Prostate gland (tissue), 2 donors: ENCODE measurements around the gene NXT2.

Experiments
- CTCF ChIP-seq, 4 experiments: fragments of 200-600 bp in 2 of 4; fragments of 450-650 bp in 2 of 4; sonication (generic) in 2 of 4; IDR thresholded peaks; 1 replicate in 3 of 4; 2 replicates in 1 of 4; pipeline ENCODE4 v1.5.1; 2016 to 2019; ENCODE audit warnings: antibody characterized with exemption in 4 of 4, mild to moderate bottlenecking in 2 of 4, moderate library complexity in 2 of 4
- POLR2A ChIP-seq: fragments of 450-650 bp; IDR thresholded peaks from one replicate; pipeline ENCODE4 v1.6.1; 2016; ENCODE audit warnings: antibody characterized with exemption, mild to moderate bottlenecking
- POLR2AphosphoS5 ChIP-seq: sonication (generic); formaldehyde crosslinking; IDR thresholded peaks from one replicate; pipeline ENCODE4 v1.6.1; 2017; ENCODE audit warnings: antibody characterized with exemption

- TF ChIP-seq POLR2A (no peak), CTCF (IDR thresholded peaks at IDR 0.05) (no peak), POLR2AphosphoS5 (no peak)
These were observed 53.5 kb downstream of the NXT2 start for GRCh38 chrX:109590176-109590575.
